ENCODE measurements around the gene PAX5. TPM values are rescaled to one million over a fixed set of nuclear protein-coding genes. Genes with fewer than 3 reads are reported as not detected.

PAX5 gene
- total and polyA plus RNA-seq, 4 experiments from 2014 or later = 0.32 TPM; not detected in 3

GRCh38 chr9:36987409-36987808 lies 46.7 kb downstream of the PAX5 start:
- Mint-ChIP-seq H3K27me3 (peaks cover 54 to 55% of the 10 kb centered on the region in 2 donors), H3K4me1 (peaks cover 6 to 22% (median 17%) of the 10 kb centered on the region in 4 donors), H3K9me3 (peaks cover 0 to 25% (median 22%) of the 10 kb centered on the region in 8 donors), H3K27ac (no peak overlapping the region), H3K36me3 (peaks cover 6 to 7% of the 10 kb centered on the region in 2 donors), H3K4me3 (peak overlapping the region in 6 of 8 donors; percentile 20 to 61 (median 51))
- no peak for DNase-seq
- Histone ChIP-seq H3K36me3 (ENCODE audit: insufficient read depth, low read length) (no peaks in the 10 kb centered on the region), H3K4me3 (ENCODE audit: low read length in 2 of 2) (no peak overlapping the region), H3K4me1 (ENCODE audit: insufficient read depth, low read length) (peaks cover 14% of the 10 kb centered on the region), H3K27me3 (ENCODE audit: insufficient read depth, low read length) (peaks cover 10% of the 10 kb centered on the region), H3K9me3 (ENCODE audit: control insufficient read depth in 1 of 2, low read length in 2 of 2) (no peaks in the 10 kb centered on the region), H3K27ac (ENCODE audit: low read depth, low read length) (no peak overlapping the region)
- POLR2A ChIA-PET (ENCODE audit: partially characterized antibody) = no interaction called here
- intact Hi-C loops (cut with micrococcal nuclease) = no loop called here
- CTCF ChIA-PET (ENCODE audit: partially characterized antibody) = no interaction called here

GRCh38 chr9:36986468-36987408 lies 47.3 kb downstream of the PAX5 start:
- POLR2A ChIA-PET (ENCODE audit: partially characterized antibody) = no interaction called here
- DNase-seq = no peak
- Histone ChIP-seq H3K4me1 (ENCODE audit: insufficient read depth, low read length) (peaks cover 14% of the 10 kb centered on the region), H3K36me3 (ENCODE audit: insufficient read depth, low read length) (no peaks in the 10 kb centered on the region), H3K27me3 (ENCODE audit: insufficient read depth, low read length) (peaks cover 10% of the 10 kb centered on the region), H3K4me3 (ENCODE audit: low read length in 2 of 2) (no peak overlapping the region), H3K27ac (ENCODE audit: low read depth, low read length) (no peak overlapping the region), H3K9me3 (ENCODE audit: control insufficient read depth in 1 of 2, low read length in 2 of 2) (no peaks in the 10 kb centered on the region)
- Mint-ChIP-seq H3K4me3 (peak overlapping the region; percentile 20 to 68 (median 52)), H3K4me1 (peaks cover 6 to 22% (median 17%) of the 10 kb centered on the region in 4 donors), H3K36me3 (peaks cover 6 to 7% of the 10 kb centered on the region in 2 donors), H3K9me3 (peaks cover 0 to 23% (median 18%) of the 10 kb centered on the region in 8 donors), H3K27ac (no peak overlapping the region), H3K27me3 (peaks cover 56% of the 10 kb centered on the region in 2 donors)
- intact Hi-C loops (cut with micrococcal nuclease) = no loop called here
- CTCF ChIA-PET (ENCODE audit: partially characterized antibody) = no interaction called here

- peaks cover 50 to 58% of the 10 kb centered on the region in 2 donors for H3K27me3 Mint-ChIP-seq
- ChIA-PET POLR2A (ENCODE audit: partially characterized antibody) (no interaction called here), CTCF (ENCODE audit: partially characterized antibody) (no interaction called here)
- H3K4me1 ChIP-seq (ENCODE audit: insufficient read depth, low read length) = peaks cover 14% of the 10 kb centered on the region
- peaks cover 10% of the 10 kb centered on the region for H3K27me3 ChIP-seq (ENCODE audit: insufficient read depth, low read length)
- no peak for DNase-seq
- peaks cover 5 to 6% of the 10 kb centered on the region in 2 donors for H3K36me3 Mint-ChIP-seq
- peaks cover 6 to 22% (median 17%) of the 10 kb centered on the region in 4 donors for H3K4me1 Mint-ChIP-seq
- intact Hi-C loops (cut with micrococcal nuclease) = no loop called here
- no peak overlapping the region for H3K27ac Mint-ChIP-seq
- H3K9me3 ChIP-seq (ENCODE audit: control insufficient read depth in 1 of 2, low read length in 2 of 2) = no peaks in the 10 kb centered on the region
- peaks cover 0 to 15% (median 9%) of the 10 kb centered on the region in 8 donors for H3K9me3 Mint-ChIP-seq
- no peak overlapping the region for H3K4me3 ChIP-seq (ENCODE audit: low read length in 2 of 2)
- H3K4me3 Mint-ChIP-seq = peak overlapping the region in 7 of 8 donors; percentile 1 to 76 (median 49)
- H3K36me3 ChIP-seq (ENCODE audit: insufficient read depth, low read length) = no peaks in the 10 kb centered on the region
- no peak overlapping the region for H3K27ac ChIP-seq (ENCODE audit: low read depth, low read length)
These were observed 48.1 kb downstream of the PAX5 start for GRCh38 chr9:36985769-36986467.

GRCh38 chr9:36985061-36985768 lies 48.9 kb downstream of the PAX5 start:
- Mint-ChIP-seq H3K27ac (no peak overlapping the region), H3K4me1 (peaks cover 6 to 22% (median 17%) of the 10 kb centered on the region in 4 donors), H3K4me3 (peak overlapping the region; percentile 1 to 76 (median 48)), H3K27me3 (peaks cover 50 to 59% of the 10 kb centered on the region in 2 donors), H3K9me3 (peaks cover 0 to 8% (median 4%) of the 10 kb centered on the region in 8 donors), H3K36me3 (peaks cover 2% of the 10 kb centered on the region in 2 donors)
- intact Hi-C loops (cut with micrococcal nuclease) = no loop called here
- Histone ChIP-seq H3K27ac (ENCODE audit: low read depth, low read length) (no peak overlapping the region), H3K4me3 (ENCODE audit: low read length in 2 of 2) (no peak overlapping the region), H3K36me3 (ENCODE audit: insufficient read depth, low read length) (no peaks in the 10 kb centered on the region), H3K4me1 (ENCODE audit: insufficient read depth, low read length) (peaks cover 14% of the 10 kb centered on the region), H3K9me3 (ENCODE audit: control insufficient read depth in 1 of 2, low read length in 2 of 2) (no peaks in the 10 kb centered on the region), H3K27me3 (ENCODE audit: insufficient read depth, low read length) (peaks cover 10% of the 10 kb centered on the region)
- no peak for DNase-seq
- ChIA-PET CTCF (ENCODE audit: partially characterized antibody) (no interaction called here), POLR2A (ENCODE audit: partially characterized antibody) (no interaction called here)

- ChIA-PET POLR2A (ENCODE audit: partially characterized antibody) (no interaction called here), CTCF (ENCODE audit: partially characterized antibody) (interaction anchor here (1.7 kb wide), 1 partner anchor 8 kb away, joined by 5 read pairs; no protein-coding TSS in a partner anchor)
- Histone ChIP-seq H3K9me3 (ENCODE audit: control insufficient read depth in 1 of 2, low read length in 2 of 2) (no peaks in the 10 kb centered on the region), H3K36me3 (ENCODE audit: insufficient read depth, low read length) (no peaks in the 10 kb centered on the region), H3K27me3 (ENCODE audit: insufficient read depth, low read length) (no peaks in the 10 kb centered on the region), H3K27ac (ENCODE audit: low read depth, low read length) (no peak overlapping the region), H3K4me1 (ENCODE audit: insufficient read depth, low read length) (peaks cover 1% of the 10 kb centered on the region), H3K4me3 (ENCODE audit: low read length in 2 of 2) (no peak overlapping the region)
- Mint-ChIP-seq H3K9me3 (no peaks in the 10 kb centered on the region), H3K4me1 (peaks cover 2 to 6% (median 3%) of the 10 kb centered on the region in 4 donors), H3K27me3 (peaks cover 26 to 51% of the 10 kb centered on the region in 2 donors), H3K36me3 (no peaks in the 10 kb centered on the region), H3K27ac (no peak overlapping the region), H3K4me3 (no peak overlapping the region)
- no peak for DNase-seq
- intact Hi-C loops (cut with micrococcal nuclease) = no loop called here
These were observed 53.7 kb downstream of the PAX5 start for GRCh38 chr9:36980148-36980974.

- Histone ChIP-seq H3K27ac (ENCODE audit: low read depth, low read length) (no peak overlapping the region), H3K27me3 (ENCODE audit: insufficient read depth, low read length) (no peaks in the 10 kb centered on the region), H3K36me3 (ENCODE audit: insufficient read depth, low read length) (no peaks in the 10 kb centered on the region), H3K4me3 (ENCODE audit: low read length in 2 of 2) (no peak overlapping the region), H3K9me3 (ENCODE audit: control insufficient read depth in 1 of 2, low read length in 2 of 2) (no peaks in the 10 kb centered on the region), H3K4me1 (ENCODE audit: insufficient read depth, low read length) (no peaks in the 10 kb centered on the region)
- intact Hi-C loops (cut with micrococcal nuclease) = no loop called here
- no peak overlapping the region for H3K27ac Mint-ChIP-seq
- DNase-seq = no peak
- H3K4me3 Mint-ChIP-seq = no peak overlapping the region
- no peaks in the 10 kb centered on the region for H3K9me3 Mint-ChIP-seq
- POLR2A ChIA-PET (ENCODE audit: partially characterized antibody) = no interaction called here
- peaks cover 8 to 39% of the 10 kb centered on the region in 2 donors for H3K27me3 Mint-ChIP-seq
- peaks cover 0 to 2% (median 0%) of the 10 kb centered on the region in 4 donors for H3K4me1 Mint-ChIP-seq
- CTCF ChIA-PET (ENCODE audit: partially characterized antibody) = no interaction called here
- no peaks in the 10 kb centered on the region for H3K36me3 Mint-ChIP-seq
These were observed 57.6 kb downstream of the PAX5 start for GRCh38 chr9:36976371-36977030.
